ENCODE measurements around the gene IGF2.

The IGF2 gene

GRCh38 chr11:2092956-2093412 is 46.2 kb downstream of the IGF2 start:
- DNase-seq (ENCODE audit: low read depth) = peak; percentile 13
- H3K4me3 ChIP-seq (ENCODE audit: low read length) = no peak overlapping the region
- TF ChIP-seq CTCF (conservative IDR thresholded peaks at IDR 0.05; ENCODE audit: low read depth, low read length) = no peak

- DNase-seq (ENCODE audit: low read depth) = no peak
- no peak for TF ChIP-seq CTCF (conservative IDR thresholded peaks at IDR 0.05; ENCODE audit: low read depth, low read length)
- H3K4me3 ChIP-seq (ENCODE audit: low read length) = no peak overlapping the region
These were observed 46.7 kb downstream of the IGF2 start for GRCh38 chr11:2092464-2092910.

- DNase-seq (ENCODE audit: low read depth) = no peak
- TF ChIP-seq CTCF (conservative IDR thresholded peaks at IDR 0.05; ENCODE audit: low read depth, low read length) = no peak
- no peak overlapping the region for H3K4me3 ChIP-seq (ENCODE audit: low read length)
These were observed 47.3 kb downstream of the IGF2 start for GRCh38 chr11:2091786-2092463.

- no peak for DNase-seq (ENCODE audit: low read depth)
- no peak overlapping the region for H3K4me3 ChIP-seq (ENCODE audit: low read length)
- no peak for TF ChIP-seq CTCF (conservative IDR thresholded peaks at IDR 0.05; ENCODE audit: low read depth, low read length)
These were observed 48.0 kb downstream of the IGF2 start for GRCh38 chr11:2091112-2091746.

GRCh38 chr11:2090172-2091111 is 48.7 kb downstream of the IGF2 start:
- H3K4me3 ChIP-seq (ENCODE audit: low read length) = no peak overlapping the region

More at GRCh38 chr11:2090172-2091111, 48.7 kb downstream of the IGF2 start:
- DNase-seq (ENCODE audit: low read depth) = no peak
- no peak for TF ChIP-seq CTCF (conservative IDR thresholded peaks at IDR 0.05; ENCODE audit: low read depth, low read length)
